Measurements from ENCODE around the gene RIC8B.
"Not testable (repeated sequence)": the region's sequence is repeated elsewhere in the genome, so short reads cannot be mapped to it uniquely, and the experiment has no call there.

RIC8B gene

DNA sequence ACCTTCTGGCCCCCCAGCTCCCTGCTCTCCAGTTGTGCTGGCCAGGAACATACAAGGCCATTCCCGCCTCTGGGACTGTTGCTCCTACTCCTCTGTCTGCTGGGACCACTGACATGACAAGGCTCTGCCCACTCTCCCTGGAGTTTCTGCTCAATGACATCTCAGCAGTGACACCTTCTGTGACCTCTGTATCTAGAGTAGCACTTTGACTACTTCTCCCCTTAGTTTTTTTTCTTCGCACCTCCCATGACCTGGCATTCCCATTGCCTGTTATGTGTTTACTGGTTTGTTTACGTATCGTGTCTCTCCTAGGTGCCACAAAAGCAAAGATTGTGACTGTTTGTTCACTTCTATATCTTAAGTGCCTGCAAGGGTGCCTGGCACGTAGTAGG lies 141.1 kb downstream of the RIC8B start:
- Histone ChIP-seq H3K9me3 (no peaks in the 10 kb centered on the region), H3K4me1 (peaks cover 6% of the 10 kb centered on the region; the same call in 1 of the 2 replicates), H3K27me3 (peaks cover 4% of the 10 kb centered on the region), H3K4me3 (ENCODE audit: low read depth, low read length) (no peak overlapping the region), H3K36me3 (no peaks in the 10 kb centered on the region)
- no peak for TF ChIP-seq CTCF (IDR thresholded peaks at IDR 0.05; ENCODE audit: low read depth, low read length)
- DNase-seq, result no peak

GRCh38 chr12:106917503-106917902 lies 143.0 kb downstream of the RIC8B start:
- peaks cover 6% of the 10 kb centered on the region; the same call in 1 of the 2 replicates for H3K4me1 ChIP-seq
- no peak for TF ChIP-seq CTCF (IDR thresholded peaks at IDR 0.05; ENCODE audit: low read depth, low read length)
- no peaks in the 10 kb centered on the region for H3K36me3 ChIP-seq
- no peaks in the 10 kb centered on the region for H3K9me3 ChIP-seq
- H3K27me3 ChIP-seq, result peaks cover 4% of the 10 kb centered on the region
- no peak overlapping the region for H3K4me3 ChIP-seq (ENCODE audit: low read depth, low read length)
- DNase-seq, result no peak

- Histone ChIP-seq H3K4me1 (peaks cover 6% of the 10 kb centered on the region; the same call in 1 of the 2 replicates), H3K27me3 (peaks cover 4% of the 10 kb centered on the region), H3K4me3 (ENCODE audit: low read depth, low read length) (no peak overlapping the region), H3K36me3 (no peaks in the 10 kb centered on the region), H3K9me3 (no peaks in the 10 kb centered on the region)
- TF ChIP-seq CTCF (IDR thresholded peaks at IDR 0.05; ENCODE audit: low read depth, low read length), result peak; percentile 85
- DNase-seq, result peak; percentile 36
Measured at GRCh38 chr12:106918746-106919145, 144.3 kb downstream of the RIC8B start.

DNA sequence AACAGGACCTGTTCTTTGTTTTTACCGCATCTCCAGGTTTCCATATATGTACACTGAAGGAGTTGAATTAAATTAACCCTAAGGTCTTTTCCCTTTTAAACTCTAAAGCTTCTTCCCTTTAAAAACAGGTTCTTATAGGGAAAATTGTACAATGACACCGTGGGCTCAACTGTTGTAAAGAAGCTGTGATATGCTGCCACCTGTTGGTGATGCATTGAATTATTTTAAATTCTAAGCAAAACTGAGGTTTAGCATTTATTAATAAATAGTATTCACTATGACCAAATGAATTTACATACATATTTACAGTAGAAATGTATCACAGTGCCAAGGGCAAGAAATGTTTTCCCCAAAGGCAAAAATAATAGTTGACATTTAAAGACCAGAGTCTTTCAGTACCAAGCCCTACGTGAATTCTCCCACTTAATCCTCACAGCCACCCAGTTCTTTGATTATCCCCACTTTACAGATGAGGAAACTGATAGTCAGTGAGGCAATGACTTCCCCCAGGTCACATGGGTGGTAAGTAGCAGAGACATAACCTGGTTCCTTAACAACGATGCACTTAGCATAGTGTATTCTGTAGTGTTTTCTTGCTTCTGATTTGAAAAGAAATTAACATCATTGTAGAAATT lies 145.5 kb downstream of the RIC8B start:
- DNase-seq, result peak; percentile 36
- no peaks in the 10 kb centered on the region for H3K36me3 ChIP-seq
- peak; percentile 70 for TF ChIP-seq CTCF (IDR thresholded peaks at IDR 0.05; ENCODE audit: low read depth, low read length)
- H3K9me3 ChIP-seq, result no peaks in the 10 kb centered on the region
- no peak overlapping the region for H3K4me3 ChIP-seq (ENCODE audit: low read depth, low read length)
- H3K4me1 ChIP-seq, result peaks cover 6% of the 10 kb centered on the region; the same call in 1 of the 2 replicates
- peaks cover 4% of the 10 kb centered on the region for H3K27me3 ChIP-seq

DNA sequence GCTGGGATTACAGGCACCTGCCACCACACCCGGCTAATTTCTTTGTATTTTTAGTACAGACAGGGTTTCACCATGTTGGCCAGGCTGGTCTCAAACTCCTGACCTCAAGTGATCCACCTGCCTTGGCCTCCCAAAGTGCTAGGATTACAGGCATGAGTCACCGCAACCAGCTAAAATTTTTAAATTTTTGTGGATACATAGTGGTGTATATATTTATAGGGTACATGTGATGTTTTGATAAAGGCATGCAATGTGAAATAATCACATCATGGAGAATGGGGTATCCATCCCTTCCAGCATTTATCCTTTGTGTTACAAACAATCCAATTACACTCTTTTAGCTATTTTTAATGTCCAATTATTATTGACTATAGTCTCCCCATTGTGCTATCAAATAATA lies 147.5 kb downstream of the RIC8B start:
- not testable (repeated sequence) for H3K4me3 ChIP-seq (ENCODE audit: low read depth, low read length); H3K36me3 ChIP-seq; H3K27me3 ChIP-seq; DNase-seq; H3K9me3 ChIP-seq; H3K4me1 ChIP-seq

DNA sequence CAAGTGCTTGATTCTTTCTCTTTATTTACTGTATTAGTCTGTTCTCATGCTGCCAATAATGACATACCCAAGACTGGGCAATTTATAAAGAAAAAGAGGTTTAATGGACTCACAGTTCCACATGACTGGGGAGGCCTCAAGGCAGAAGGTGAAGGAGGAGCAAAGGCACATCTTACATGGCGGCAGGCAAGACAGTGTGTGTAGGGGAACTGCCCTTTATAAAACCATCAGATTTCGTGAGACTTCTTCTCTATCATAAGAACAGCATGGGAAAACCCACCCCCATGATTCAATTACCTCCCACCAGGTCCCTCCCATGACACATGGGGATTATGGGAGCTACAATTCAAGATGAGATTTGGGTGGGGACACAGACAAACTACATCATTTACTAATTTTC lies 149.1 kb downstream of the RIC8B start:
- not testable (repeated sequence) for DNase-seq; H3K4me1 ChIP-seq; H3K36me3 ChIP-seq; H3K9me3 ChIP-seq; H3K4me3 ChIP-seq (ENCODE audit: low read depth, low read length); H3K27me3 ChIP-seq

- no peak overlapping the region for H3K4me3 ChIP-seq (ENCODE audit: low read depth, low read length)
- H3K36me3 ChIP-seq, result no peaks in the 10 kb centered on the region
- peaks cover 8% of the 10 kb centered on the region for H3K27me3 ChIP-seq
- DNase-seq, result no peak
- H3K9me3 ChIP-seq, result no peaks in the 10 kb centered on the region
- no peak for TF ChIP-seq CTCF (IDR thresholded peaks at IDR 0.05; ENCODE audit: low read depth, low read length)
- peaks cover 2% of the 10 kb centered on the region; the same call in 1 of the 2 replicates for H3K4me1 ChIP-seq
Measured at GRCh38 chr12:106924268-106924861, 149.9 kb downstream of the RIC8B start.

All from BE2C (cell line).